ENCODE data around the gene GRK5.

The GRK5 gene

GRCh38 chr10:119199231-119199992 lies 8.0 kb upstream of the GRK5 start:
- no peak overlapping the region for H3K27ac ChIP-seq (ENCODE audit: low read depth, low read length)
- no peak overlapping the region for H3K4me3 ChIP-seq (ENCODE audit: low read depth, low read length)

GRCh38 chr10:119201233-119201632 lies 6.1 kb upstream of the GRK5 start:
- H3K27me3 ChIP-seq (ENCODE audit: control insufficient read depth, insufficient read depth, low read length), result no peaks in the 10 kb centered on the region
- H3K4me1 ChIP-seq (ENCODE audit: control insufficient read depth, insufficient read depth, low read length), result no peaks in the 10 kb centered on the region
- no peak overlapping the region for H3K27ac ChIP-seq (ENCODE audit: low read depth, low read length)
- H3K9ac ChIP-seq (ENCODE audit: low read depth, low read length), result no peak overlapping the region
- H3K4me3 ChIP-seq (ENCODE audit: low read depth, low read length), result no peak overlapping the region
- H3K9me3 ChIP-seq (ENCODE audit: control insufficient read depth, insufficient read depth, low read length), result no peaks in the 10 kb centered on the region
- H3K36me3 ChIP-seq (ENCODE audit: control insufficient read depth, insufficient read depth, low read length), result no peaks in the 10 kb centered on the region

More at GRCh38 chr10:119199231-119199992, 8.0 kb upstream of the GRK5 start:
- Histone ChIP-seq H3K36me3 (ENCODE audit: control insufficient read depth, insufficient read depth, low read length) (no peaks in the 10 kb centered on the region), H3K27me3 (ENCODE audit: control insufficient read depth, insufficient read depth, low read length) (no peaks in the 10 kb centered on the region), H3K4me1 (ENCODE audit: control insufficient read depth, insufficient read depth, low read length) (no peaks in the 10 kb centered on the region), H3K9me3 (ENCODE audit: control insufficient read depth, insufficient read depth, low read length) (no peaks in the 10 kb centered on the region), H3K9ac (ENCODE audit: low read depth, low read length) (no peak overlapping the region)

GRCh38 chr10:119203006-119203405 lies 4.4 kb upstream of the GRK5 start:
- no peaks in the 10 kb centered on the region; the same call in 1 of the 2 replicates for H3K4me1 ChIP-seq (ENCODE audit: control insufficient read depth, insufficient read depth, low read length)
- peaks cover 4% of the 10 kb centered on the region for H3K27me3 ChIP-seq (ENCODE audit: control insufficient read depth, insufficient read depth, low read length)
- no peak overlapping the region for H3K9ac ChIP-seq (ENCODE audit: low read depth, low read length)
- no peak overlapping the region for H3K4me3 ChIP-seq (ENCODE audit: low read depth, low read length)
- H3K27ac ChIP-seq (ENCODE audit: low read depth, low read length), result peak overlapping the region; percentile 15
- no peaks in the 10 kb centered on the region for H3K36me3 ChIP-seq (ENCODE audit: control insufficient read depth, insufficient read depth, low read length)
- H3K9me3 ChIP-seq (ENCODE audit: control insufficient read depth, insufficient read depth, low read length), result no peaks in the 10 kb centered on the region

- peak overlapping the region; percentile 73; the same call in 1 of the 2 replicates for H3K4me3 ChIP-seq (ENCODE audit: low read depth, low read length)
- H3K9ac ChIP-seq (ENCODE audit: low read depth, low read length), result no peak overlapping the region
- peaks cover 16% of the 10 kb centered on the region for H3K4me1 ChIP-seq (ENCODE audit: control insufficient read depth, insufficient read depth, low read length)
- H3K27ac ChIP-seq (ENCODE audit: low read depth, low read length), result peak overlapping the region; percentile 55
- no peaks in the 10 kb centered on the region for H3K36me3 ChIP-seq (ENCODE audit: control insufficient read depth, insufficient read depth, low read length)
- H3K27me3 ChIP-seq (ENCODE audit: control insufficient read depth, insufficient read depth, low read length), result peaks cover 18% of the 10 kb centered on the region
- H3K9me3 ChIP-seq (ENCODE audit: control insufficient read depth, insufficient read depth, low read length), result no peaks in the 10 kb centered on the region
Observed at GRCh38 chr10:119205894-119206602, 1.3 kb upstream of the GRK5 start.

- H3K4me1 ChIP-seq (ENCODE audit: control insufficient read depth, insufficient read depth, low read length), result peaks cover 21% of the 10 kb centered on the region
- no peaks in the 10 kb centered on the region for H3K9me3 ChIP-seq (ENCODE audit: control insufficient read depth, insufficient read depth, low read length)
- no peaks in the 10 kb centered on the region for H3K36me3 ChIP-seq (ENCODE audit: control insufficient read depth, insufficient read depth, low read length)
- peaks cover 18% of the 10 kb centered on the region for H3K27me3 ChIP-seq (ENCODE audit: control insufficient read depth, insufficient read depth, low read length)
- H3K4me3 ChIP-seq (ENCODE audit: low read depth, low read length), result peak overlapping the region; percentile 73; the same call in 1 of the 2 replicates
- H3K9ac ChIP-seq (ENCODE audit: low read depth, low read length), result peak overlapping the region; percentile 65; the same call in 1 of the 2 replicates
- peak overlapping the region; percentile 77 for H3K27ac ChIP-seq (ENCODE audit: low read depth, low read length)
Observed at GRCh38 chr10:119206603-119207365, 587 bp upstream of the GRK5 start.

GRCh38 chr10:119207713-119208552 lies 562 bp downstream of the GRK5 start:
- Histone ChIP-seq H3K9ac (ENCODE audit: low read depth, low read length) (no peak overlapping the region), H3K36me3 (ENCODE audit: control insufficient read depth, insufficient read depth, low read length) (no peaks in the 10 kb centered on the region), H3K27me3 (ENCODE audit: control insufficient read depth, insufficient read depth, low read length) (peaks cover 18% of the 10 kb centered on the region), H3K27ac (ENCODE audit: low read depth, low read length) (no peak overlapping the region), H3K4me1 (ENCODE audit: control insufficient read depth, insufficient read depth, low read length) (peaks cover 28% of the 10 kb centered on the region), H3K4me3 (ENCODE audit: low read depth, low read length) (peak overlapping the region; percentile 73), H3K9me3 (ENCODE audit: control insufficient read depth, insufficient read depth, low read length) (no peaks in the 10 kb centered on the region)

GRCh38 chr10:119208553-119208940 lies 1.2 kb downstream of the GRK5 start:
- H3K9me3 ChIP-seq (ENCODE audit: control insufficient read depth, insufficient read depth, low read length), result no peaks in the 10 kb centered on the region
- H3K4me1 ChIP-seq (ENCODE audit: control insufficient read depth, insufficient read depth, low read length), result peaks cover 28% of the 10 kb centered on the region
- peak overlapping the region; percentile 73 for H3K4me3 ChIP-seq (ENCODE audit: low read depth, low read length)
- no peak overlapping the region for H3K27ac ChIP-seq (ENCODE audit: low read depth, low read length)
- H3K9ac ChIP-seq (ENCODE audit: low read depth, low read length), result no peak overlapping the region
- H3K27me3 ChIP-seq (ENCODE audit: control insufficient read depth, insufficient read depth, low read length), result peaks cover 18% of the 10 kb centered on the region
- H3K36me3 ChIP-seq (ENCODE audit: control insufficient read depth, insufficient read depth, low read length), result no peaks in the 10 kb centered on the region

GRCh38 chr10:119209035-119209735 lies 1.8 kb downstream of the GRK5 start:
- no peak overlapping the region for H3K9ac ChIP-seq (ENCODE audit: low read depth, low read length)
- H3K4me3 ChIP-seq (ENCODE audit: low read depth, low read length), result no peak overlapping the region; the same call in 1 of the 2 replicates
- H3K36me3 ChIP-seq (ENCODE audit: control insufficient read depth, insufficient read depth, low read length), result no peaks in the 10 kb centered on the region
- no peak overlapping the region for H3K27ac ChIP-seq (ENCODE audit: low read depth, low read length)
- H3K9me3 ChIP-seq (ENCODE audit: control insufficient read depth, insufficient read depth, low read length), result no peaks in the 10 kb centered on the region
- peaks cover 28% of the 10 kb centered on the region for H3K4me1 ChIP-seq (ENCODE audit: control insufficient read depth, insufficient read depth, low read length)
- peaks cover 18% of the 10 kb centered on the region for H3K27me3 ChIP-seq (ENCODE audit: control insufficient read depth, insufficient read depth, low read length)

GRCh38 chr10:119209736-119210355 lies 2.5 kb downstream of the GRK5 start:
- Histone ChIP-seq H3K9me3 (ENCODE audit: control insufficient read depth, insufficient read depth, low read length) (no peaks in the 10 kb centered on the region), H3K27me3 (ENCODE audit: control insufficient read depth, insufficient read depth, low read length) (peaks cover 18% of the 10 kb centered on the region), H3K27ac (ENCODE audit: low read depth, low read length) (no peak overlapping the region), H3K4me1 (ENCODE audit: control insufficient read depth, insufficient read depth, low read length) (peaks cover 28% of the 10 kb centered on the region), H3K4me3 (ENCODE audit: low read depth, low read length) (no peak overlapping the region; the same call in 1 of the 2 replicates), H3K36me3 (ENCODE audit: control insufficient read depth, insufficient read depth, low read length) (no peaks in the 10 kb centered on the region), H3K9ac (ENCODE audit: low read depth, low read length) (no peak overlapping the region)
